Thoracic aorta (tissue), 2 donors: ENCODE data around the gene IFT81. TPM values are rescaled to one million over a fixed set of nuclear protein-coding genes. Genes with fewer than 3 reads are reported as not detected.

Experiments used
- ATAC-seq: fragments of 150-250 bp; one replicate; pipeline ENCODE4 v1.8.0; 2017; ENCODE audit warnings: low read depth; ENCODE audit not compliant: insufficient number of reproducible peaks, low FRiP score
- DNase-seq: peaks from one replicate; pipeline ENCODE4 v3.0.0-alpha.2; 2020; ENCODE audit warnings: low spot score
- H3K27ac ChIP-seq, 2 donors: fragments of 200-600 bp; sonication (generic); 1 replicate in 1 of 2; 2 replicates in 1 of 2; pipeline ENCODE4 v1.5.1; 2016; ENCODE audit warnings: mild to moderate bottlenecking in 2 of 2, moderate library complexity in 2 of 2
- H3K27me3 ChIP-seq: fragments of 200-600 bp; sonication (generic); replicated peaks from 2 replicates; pipeline ENCODE4 v1.6.0; 2016; ENCODE audit warnings: mild to moderate bottlenecking; ENCODE audit not compliant: insufficient read depth
- H3K36me3 ChIP-seq: fragments of 200-600 bp; sonication (generic); one replicate; pipeline ENCODE4 v1.5.1; 2016
- H3K4me1 ChIP-seq, 2 donors: fragments of 200-600 bp; sonication (generic); 1 replicate in 1 of 2; 2 replicates in 1 of 2; pipeline versions ENCODE4 v1.5.1 to v1.6.0; 2016; ENCODE audit warnings: low read depth in 2 of 2, mild to moderate bottlenecking in 1 of 2; ENCODE audit not compliant: control insufficient read depth in 1 of 2
- H3K4me3 ChIP-seq: fragments of 200-600 bp; sonication (generic); 2 replicates; pipeline ENCODE4 v1.5.1; 2016; ENCODE audit warnings: mild to moderate bottlenecking
- H3K9me3 ChIP-seq: fragments of 200-600 bp; sonication (generic); 2 replicates; pipeline ENCODE4 v1.5.1; 2016
- CTCF ChIP-seq: fragments of 200-600 bp; sonication (generic); IDR thresholded peaks from one replicate; pipeline ENCODE4 v1.5.1; 2019; ENCODE audit warnings: antibody characterized with exemption
- total RNA-seq, 2 donors: library from RNA; depleted of rRNA; stranded (reverse); fragments of >200 nt; gene quantifications; one replicate each; pipeline versions ENCODE4 v1.1.0 to v1.2.3, GENCODE V29; 2016

The IFT81 gene
- total RNA-seq, 2 donors from 2014 or later = 9.3 to 17.4 TPM

- no peak for TF ChIP-seq CTCF
- peak overlapping the region; percentile 27 for H3K4me3 ChIP-seq
- no peaks in the 10 kb centered on the region for H3K27me3 ChIP-seq
- no peaks in the 10 kb centered on the region for H3K9me3 ChIP-seq
- DNase-seq (no peak), ATAC-seq (no peak)
- peak overlapping the region; percentile 43 to 45 for H3K27ac ChIP-seq
- H3K4me1 ChIP-seq = peaks cover 31 to 52% of the 10 kb centered on the region in 2 donors
- no peaks in the 10 kb centered on the region for H3K36me3 ChIP-seq
Measured at GRCh38 chr12:110266381-110266960, 142.3 kb downstream of the IFT81 start.

DNA sequence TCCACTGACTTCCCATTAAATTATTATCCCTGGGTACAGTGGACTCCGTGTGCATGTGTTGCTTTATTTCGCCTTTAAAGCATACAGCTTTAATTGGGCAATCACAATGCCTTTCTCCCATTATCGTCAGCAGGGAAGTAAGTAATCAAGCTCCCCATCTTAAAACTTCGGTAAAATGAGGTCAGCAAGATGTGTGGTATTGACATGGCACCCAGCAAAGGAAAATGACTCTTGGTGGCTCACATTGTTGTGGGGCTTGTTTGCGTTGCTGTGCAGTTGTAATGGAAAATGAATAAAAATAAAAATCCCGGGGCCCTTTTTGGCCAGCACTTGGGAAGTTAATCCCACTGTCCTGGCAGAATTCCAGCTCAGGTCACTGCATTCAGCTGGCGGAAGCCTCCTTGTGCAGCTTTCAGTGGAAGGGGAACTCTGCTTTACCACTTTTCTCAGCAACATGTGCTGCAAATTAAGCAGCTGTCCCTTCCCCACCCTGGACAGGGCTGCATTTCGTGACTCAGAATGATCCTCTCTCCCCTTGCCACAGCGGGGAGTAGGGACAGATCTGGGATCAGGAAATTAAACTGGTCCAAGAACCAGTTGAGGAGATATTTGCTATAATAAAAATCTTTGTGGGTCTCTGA, 142.9 kb downstream of the IFT81 start:
- TF ChIP-seq CTCF = no peak
- no peaks in the 10 kb centered on the region for H3K27me3 ChIP-seq
- peak overlapping the region; percentile 43 to 45 for H3K27ac ChIP-seq
- H3K36me3 ChIP-seq = no peaks in the 10 kb centered on the region
- DNase-seq (no peak), ATAC-seq (peak; percentile 22)
- H3K4me1 ChIP-seq = peaks cover 36 to 58% of the 10 kb centered on the region in 2 donors
- peak overlapping the region; percentile 27 for H3K4me3 ChIP-seq
- no peaks in the 10 kb centered on the region for H3K9me3 ChIP-seq

Other genes with a start within 250 kb of the IFT81 start
- 10 to 100 TPM; 42.4 to 48.9 TPM for gene GLTP, start 243.8 kb upstream of the IFT81 start, total RNA-seq
- gene TCHP, start 224.1 kb upstream of the IFT81 start, total RNA-seq = 10 to 100 TPM; 13.5 to 36.9 TPM
- gene GIT2, start 128.0 kb upstream of the IFT81 start, total RNA-seq = 10 to 100 TPM; 45.2 to 71.5 TPM
- 10 to 100 TPM; 69.1 to 83.7 TPM for gene ANKRD13A, start 124.9 kb upstream of the IFT81 start, total RNA-seq
- gene C12orf76, start 75.8 kb upstream of the IFT81 start, total RNA-seq = 10 to 100 TPM in 1 of 2 donors, 1 to 10 TPM in 1; 6.4 to 18.1 TPM
- gene ATP2A2, start 156.9 kb downstream of the IFT81 start, total RNA-seq = 100 to 1,000 TPM; 226 to 290 TPM